Measurements from ENCODE around the gene PYDC2.

The PYDC2 gene

GRCh38 chr3:191420771-191421170 lies 40.2 kb upstream of the PYDC2 start:
- Mint-ChIP-seq H3K9me3 (peaks cover 2% of the 10 kb centered on the region), H3K4me3 (no peak overlapping the region), H3K36me3 (ENCODE audit: low read depth) (no peaks in the 10 kb centered on the region), H3K27me3 (ENCODE audit: low read depth) (no peaks in the 10 kb centered on the region), H3K4me1 (peaks cover 10% of the 10 kb centered on the region), H3K27ac (no peak overlapping the region)
- TF ChIP-seq, protein P1, sequence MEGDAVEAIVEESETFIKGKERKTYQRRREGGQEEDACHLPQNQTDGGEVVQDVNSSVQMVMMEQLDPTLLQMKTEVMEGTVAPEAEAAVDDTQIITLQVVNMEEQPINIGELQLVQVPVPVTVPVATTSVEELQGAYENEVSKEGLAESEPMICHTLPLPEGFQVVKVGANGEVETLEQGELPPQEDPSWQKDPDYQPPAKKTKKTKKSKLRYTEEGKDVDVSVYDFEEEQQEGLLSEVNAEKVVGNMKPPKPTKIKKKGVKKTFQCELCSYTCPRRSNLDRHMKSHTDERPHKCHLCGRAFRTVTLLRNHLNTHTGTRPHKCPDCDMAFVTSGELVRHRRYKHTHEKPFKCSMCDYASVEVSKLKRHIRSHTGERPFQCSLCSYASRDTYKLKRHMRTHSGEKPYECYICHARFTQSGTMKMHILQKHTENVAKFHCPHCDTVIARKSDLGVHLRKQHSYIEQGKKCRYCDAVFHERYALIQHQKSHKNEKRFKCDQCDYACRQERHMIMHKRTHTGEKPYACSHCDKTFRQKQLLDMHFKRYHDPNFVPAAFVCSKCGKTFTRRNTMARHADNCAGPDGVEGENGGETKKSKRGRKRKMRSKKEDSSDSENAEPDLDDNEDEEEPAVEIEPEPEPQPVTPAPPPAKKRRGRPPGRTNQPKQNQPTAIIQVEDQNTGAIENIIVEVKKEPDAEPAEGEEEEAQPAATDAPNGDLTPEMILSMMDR (IDR thresholded peaks at IDR 0.05; ENCODE audit: unreplicated experiment in 3 of 3): no peak

DNA sequence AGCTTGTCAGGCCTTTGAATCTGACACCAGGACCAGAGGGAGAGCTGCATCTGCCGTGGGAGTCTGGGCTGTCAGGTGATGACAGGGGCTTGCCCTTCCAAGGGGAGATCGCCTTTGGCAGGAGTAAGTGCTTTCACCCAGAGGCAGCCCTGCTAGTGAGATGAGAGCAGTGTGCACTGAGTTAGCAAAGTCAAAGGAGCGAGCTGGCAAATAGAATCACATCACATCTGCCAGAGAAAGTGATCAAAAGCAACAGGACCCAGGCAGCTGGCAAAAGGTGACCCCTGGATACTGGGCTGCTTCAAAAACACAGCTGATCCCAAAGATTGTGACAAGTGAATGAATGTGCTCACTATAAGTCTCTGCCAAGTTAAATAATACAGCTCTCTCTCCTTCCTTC lies 36.1 kb upstream of the PYDC2 start:
- H3K4me1 Mint-ChIP-seq: peaks cover 10% of the 10 kb centered on the region
- TF ChIP-seq, protein P1 (IDR thresholded peaks at IDR 0.05; ENCODE audit: unreplicated experiment in 3 of 3): no peak
- no peaks in the 10 kb centered on the region for H3K36me3 Mint-ChIP-seq (ENCODE audit: low read depth)
- no peaks in the 10 kb centered on the region for H3K27me3 Mint-ChIP-seq (ENCODE audit: low read depth)
- H3K9me3 Mint-ChIP-seq: no peaks in the 10 kb centered on the region
- no peak overlapping the region for H3K4me3 Mint-ChIP-seq
- no peak overlapping the region for H3K27ac Mint-ChIP-seq

- Mint-ChIP-seq H3K4me3 (no peak overlapping the region), H3K27me3 (ENCODE audit: low read depth) (no peaks in the 10 kb centered on the region), H3K9me3 (no peaks in the 10 kb centered on the region)
Measured at GRCh38 chr3:191425322-191425734, 35.6 kb upstream of the PYDC2 start.

DNA sequence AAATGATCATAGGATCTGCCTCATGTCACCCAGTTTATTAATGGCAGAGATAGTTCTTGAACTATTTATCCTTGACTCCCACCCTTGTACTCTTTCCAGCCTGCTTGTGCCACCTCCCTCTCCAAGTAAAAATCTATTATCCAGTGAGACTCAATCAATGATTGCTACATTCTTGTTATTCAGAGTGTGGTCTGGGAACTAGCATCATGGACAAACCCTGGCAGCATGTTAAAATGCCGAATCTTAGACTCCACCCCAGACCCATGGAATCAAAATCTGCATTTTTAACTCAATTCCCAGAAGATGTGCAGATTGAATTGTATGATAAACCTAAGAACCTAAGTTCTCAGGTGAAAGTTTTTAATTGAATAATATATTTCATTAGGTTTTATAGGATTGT lies 34.7 kb upstream of the PYDC2 start:
- Mint-ChIP-seq H3K36me3 (ENCODE audit: low read depth) (no peaks in the 10 kb centered on the region), H3K4me3 (no peak overlapping the region), H3K4me1 (peaks cover 10% of the 10 kb centered on the region), H3K9me3 (peaks cover 1% of the 10 kb centered on the region), H3K27me3 (ENCODE audit: low read depth) (no peaks in the 10 kb centered on the region), H3K27ac (no peak overlapping the region)
- TF ChIP-seq, protein P1 (IDR thresholded peaks at IDR 0.05; ENCODE audit: unreplicated experiment in 3 of 3): no peak

More at GRCh38 chr3:191425322-191425734, 35.6 kb upstream of the PYDC2 start:
- TF ChIP-seq, protein P1 (IDR thresholded peaks at IDR 0.05; ENCODE audit: unreplicated experiment in 3 of 3): no peak
- H3K36me3 Mint-ChIP-seq (ENCODE audit: low read depth): no peaks in the 10 kb centered on the region
- no peak overlapping the region for H3K27ac Mint-ChIP-seq
- H3K4me1 Mint-ChIP-seq: peaks cover 10% of the 10 kb centered on the region

DNA sequence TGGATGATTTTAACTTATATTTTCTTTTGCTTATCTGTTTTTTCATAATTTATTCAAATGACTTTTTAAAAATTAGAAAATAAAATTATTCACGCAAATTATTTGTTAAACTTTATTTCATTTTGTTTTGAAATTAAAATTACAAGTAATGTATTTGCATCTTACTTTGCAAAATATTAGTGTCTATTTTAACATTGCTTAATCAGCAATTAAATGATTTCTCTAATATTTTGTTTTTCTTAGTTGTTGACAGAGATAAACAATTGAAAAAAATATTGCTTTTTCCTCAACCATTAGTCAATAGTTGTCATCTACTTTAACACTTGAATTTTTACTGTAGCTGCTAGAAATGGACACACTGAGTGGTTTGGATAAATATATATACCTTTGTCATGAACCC lies 32.8 kb upstream of the PYDC2 start:
- H3K27ac Mint-ChIP-seq: no peak overlapping the region
- peaks cover 10% of the 10 kb centered on the region for H3K4me1 Mint-ChIP-seq
- peaks cover 2% of the 10 kb centered on the region for H3K9me3 Mint-ChIP-seq
- H3K36me3 Mint-ChIP-seq (ENCODE audit: low read depth): no peaks in the 10 kb centered on the region
- H3K4me3 Mint-ChIP-seq: no peak overlapping the region
- no peaks in the 10 kb centered on the region for H3K27me3 Mint-ChIP-seq (ENCODE audit: low read depth)
- TF ChIP-seq, protein P1 (IDR thresholded peaks at IDR 0.05; ENCODE audit: unreplicated experiment in 3 of 3): no peak

GRCh38 chr3:191430103-191430502 lies 30.9 kb upstream of the PYDC2 start:
- no peak overlapping the region for H3K4me3 Mint-ChIP-seq

More at GRCh38 chr3:191430103-191430502, 30.9 kb upstream of the PYDC2 start:
- Mint-ChIP-seq H3K27me3 (ENCODE audit: low read depth) (no peaks in the 10 kb centered on the region), H3K27ac (no peak overlapping the region), H3K36me3 (ENCODE audit: low read depth) (no peaks in the 10 kb centered on the region), H3K4me1 (peaks cover 3% of the 10 kb centered on the region), H3K9me3 (peaks cover 2% of the 10 kb centered on the region)
- TF ChIP-seq, protein P1 (IDR thresholded peaks at IDR 0.05; ENCODE audit: unreplicated experiment in 3 of 3): no peak
